Measurements from ENCODE around the gene LRFN4.

DNA sequence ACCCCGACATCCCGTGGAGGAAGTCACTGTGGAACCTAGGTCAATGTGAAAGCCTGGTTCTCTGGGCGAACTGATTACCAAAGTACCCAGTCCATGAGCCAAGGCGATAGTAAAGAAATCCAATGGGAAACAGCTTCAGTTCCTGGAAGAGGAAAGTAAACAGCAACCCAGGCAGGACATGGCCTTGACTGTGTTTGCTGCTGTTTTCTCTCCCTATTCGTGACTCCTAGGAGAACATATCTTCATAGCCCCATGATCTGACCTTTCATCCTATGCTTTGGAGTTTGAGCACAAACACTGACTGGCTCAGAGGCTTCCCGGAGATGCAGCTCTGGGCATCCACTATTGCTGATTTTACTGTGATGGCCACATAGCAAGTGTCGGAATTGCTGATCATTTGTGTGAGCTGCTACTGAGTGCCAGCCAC lies 45.1 kb downstream of the LRFN4 start:
- TF ChIP-seq, protein P1, sequence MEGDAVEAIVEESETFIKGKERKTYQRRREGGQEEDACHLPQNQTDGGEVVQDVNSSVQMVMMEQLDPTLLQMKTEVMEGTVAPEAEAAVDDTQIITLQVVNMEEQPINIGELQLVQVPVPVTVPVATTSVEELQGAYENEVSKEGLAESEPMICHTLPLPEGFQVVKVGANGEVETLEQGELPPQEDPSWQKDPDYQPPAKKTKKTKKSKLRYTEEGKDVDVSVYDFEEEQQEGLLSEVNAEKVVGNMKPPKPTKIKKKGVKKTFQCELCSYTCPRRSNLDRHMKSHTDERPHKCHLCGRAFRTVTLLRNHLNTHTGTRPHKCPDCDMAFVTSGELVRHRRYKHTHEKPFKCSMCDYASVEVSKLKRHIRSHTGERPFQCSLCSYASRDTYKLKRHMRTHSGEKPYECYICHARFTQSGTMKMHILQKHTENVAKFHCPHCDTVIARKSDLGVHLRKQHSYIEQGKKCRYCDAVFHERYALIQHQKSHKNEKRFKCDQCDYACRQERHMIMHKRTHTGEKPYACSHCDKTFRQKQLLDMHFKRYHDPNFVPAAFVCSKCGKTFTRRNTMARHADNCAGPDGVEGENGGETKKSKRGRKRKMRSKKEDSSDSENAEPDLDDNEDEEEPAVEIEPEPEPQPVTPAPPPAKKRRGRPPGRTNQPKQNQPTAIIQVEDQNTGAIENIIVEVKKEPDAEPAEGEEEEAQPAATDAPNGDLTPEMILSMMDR (IDR thresholded peaks at IDR 0.05 in 8 of 11, conservative IDR thresholded peaks at IDR 0.05 in 3 of 11) = no peak
- no peak for TF ChIP-seq POLR2A (IDR thresholded peaks at IDR 0.05)

Data from spleen (tissue), 7 donors.